Measurements from ENCODE around the gene DFFB. TPM values are rescaled to one million over a fixed set of nuclear protein-coding genes. Genes with fewer than 3 reads are reported as not detected.

The DFFB gene
- total and polyA plus RNA-seq, 2 donors (not counting 1 experiment from before 2014, with no cell fraction given): 6.4 to 7.6 TPM

DNA sequence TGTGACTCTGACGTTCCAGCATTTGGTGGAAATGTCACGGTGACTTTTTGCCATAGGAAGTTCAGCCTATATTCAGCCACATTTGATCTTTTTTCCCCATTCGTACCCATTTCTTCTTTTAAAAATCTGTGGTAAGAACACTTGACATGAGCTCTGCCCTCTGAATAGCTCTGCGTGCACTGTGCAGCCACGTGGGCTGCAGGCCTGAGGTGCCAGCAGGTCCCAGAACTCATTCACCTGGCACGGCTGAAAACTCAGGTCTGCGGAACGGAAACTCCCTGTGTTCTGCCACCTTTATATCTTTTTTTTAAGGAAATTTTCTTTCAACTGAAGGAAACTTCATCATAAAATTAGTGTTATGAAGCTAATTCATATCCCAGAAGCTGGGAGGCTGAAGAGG is 28.9 kb upstream of the DFFB start:
- TF ChIP-seq, protein P1, sequence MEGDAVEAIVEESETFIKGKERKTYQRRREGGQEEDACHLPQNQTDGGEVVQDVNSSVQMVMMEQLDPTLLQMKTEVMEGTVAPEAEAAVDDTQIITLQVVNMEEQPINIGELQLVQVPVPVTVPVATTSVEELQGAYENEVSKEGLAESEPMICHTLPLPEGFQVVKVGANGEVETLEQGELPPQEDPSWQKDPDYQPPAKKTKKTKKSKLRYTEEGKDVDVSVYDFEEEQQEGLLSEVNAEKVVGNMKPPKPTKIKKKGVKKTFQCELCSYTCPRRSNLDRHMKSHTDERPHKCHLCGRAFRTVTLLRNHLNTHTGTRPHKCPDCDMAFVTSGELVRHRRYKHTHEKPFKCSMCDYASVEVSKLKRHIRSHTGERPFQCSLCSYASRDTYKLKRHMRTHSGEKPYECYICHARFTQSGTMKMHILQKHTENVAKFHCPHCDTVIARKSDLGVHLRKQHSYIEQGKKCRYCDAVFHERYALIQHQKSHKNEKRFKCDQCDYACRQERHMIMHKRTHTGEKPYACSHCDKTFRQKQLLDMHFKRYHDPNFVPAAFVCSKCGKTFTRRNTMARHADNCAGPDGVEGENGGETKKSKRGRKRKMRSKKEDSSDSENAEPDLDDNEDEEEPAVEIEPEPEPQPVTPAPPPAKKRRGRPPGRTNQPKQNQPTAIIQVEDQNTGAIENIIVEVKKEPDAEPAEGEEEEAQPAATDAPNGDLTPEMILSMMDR (conservative IDR thresholded peaks at IDR 0.05 in 1 of 2, IDR thresholded peaks at IDR 0.05 in 1 of 2; ENCODE audit: low read depth in 1 of 2, low read length in 2 of 2): no peak
- no peak for TF ChIP-seq EZH2 (IDR thresholded peaks at IDR 0.05; ENCODE audit: low read length, missing control alignments)
- Histone ChIP-seq H3K9me3 (ENCODE audit: control insufficient read depth, insufficient read depth, low read depth, low read length) (no peaks in the 10 kb centered on the region), H3K27me3 (ENCODE audit: control insufficient read depth, insufficient read depth, low read length) (no peaks in the 10 kb centered on the region), H3K4me2 (ENCODE audit: extremely low read depth, insufficient read depth, low read length) (no peak overlapping the region), H3K9ac (ENCODE audit: insufficient read depth, low read length) (no peak overlapping the region), H3K4me1 (ENCODE audit: control insufficient read depth, extremely low read depth, insufficient read depth, low read length) (no peaks in the 10 kb centered on the region), H3K4me3 (replicated peaks in 1 of 4; ENCODE audit: control extremely low read depth in 1 of 4, insufficient read depth in 1 of 4, low read depth in 3 of 4, low read length in 4 of 4) (no peak overlapping the region), H3K36me3 (ENCODE audit: control insufficient read depth, insufficient read depth, low read length) (peaks cover 14% of the 10 kb centered on the region), H3K27ac (ENCODE audit: insufficient read depth, low read length) (no peak overlapping the region), H4K20me1 (ENCODE audit: control insufficient read depth, extremely low read depth, insufficient read depth, low read length) (no peaks in the 10 kb centered on the region), H2AFZ (ENCODE audit: low read length) (no peak overlapping the region), H3K79me2 (ENCODE audit: control insufficient read depth, insufficient read depth, low read length) (no peaks in the 10 kb centered on the region)
- DNase-seq (ENCODE audit: low read depth in 2 of 2): no peak

- H3K79me2 ChIP-seq (ENCODE audit: control insufficient read depth, insufficient read depth, low read length): no peaks in the 10 kb centered on the region
- H4K20me1 ChIP-seq (ENCODE audit: control insufficient read depth, extremely low read depth, insufficient read depth, low read length): no peaks in the 10 kb centered on the region
- H3K27ac ChIP-seq (ENCODE audit: insufficient read depth, low read length): no peak overlapping the region
- H3K4me2 ChIP-seq (ENCODE audit: extremely low read depth, insufficient read depth, low read length): no peak overlapping the region
- H3K9ac ChIP-seq (ENCODE audit: insufficient read depth, low read length): no peak overlapping the region
- H3K4me1 ChIP-seq (ENCODE audit: control insufficient read depth, extremely low read depth, insufficient read depth, low read length): no peaks in the 10 kb centered on the region
- H3K36me3 ChIP-seq (ENCODE audit: control insufficient read depth, insufficient read depth, low read length): peaks cover 12% of the 10 kb centered on the region
- no peak overlapping the region for H3K4me3 ChIP-seq (replicated peaks in 1 of 4; ENCODE audit: control extremely low read depth in 1 of 4, insufficient read depth in 1 of 4, low read depth in 3 of 4, low read length in 4 of 4)
- H2AFZ ChIP-seq (ENCODE audit: low read length): no peak overlapping the region
- no peaks in the 10 kb centered on the region for H3K27me3 ChIP-seq (ENCODE audit: control insufficient read depth, insufficient read depth, low read length)
- no peak for DNase-seq (ENCODE audit: low read depth in 2 of 2)
- H3K9me3 ChIP-seq (ENCODE audit: control insufficient read depth, insufficient read depth, low read depth, low read length): no peaks in the 10 kb centered on the region
- TF ChIP-seq, protein P1 (conservative IDR thresholded peaks at IDR 0.05 in 1 of 2, IDR thresholded peaks at IDR 0.05 in 1 of 2; ENCODE audit: low read depth in 1 of 2, low read length in 2 of 2): no peak
- TF ChIP-seq EZH2 (IDR thresholded peaks at IDR 0.05; ENCODE audit: low read length, missing control alignments): no peak
Observed at GRCh38 chr1:3831689-3832088, 25.6 kb upstream of the DFFB start.

DNA sequence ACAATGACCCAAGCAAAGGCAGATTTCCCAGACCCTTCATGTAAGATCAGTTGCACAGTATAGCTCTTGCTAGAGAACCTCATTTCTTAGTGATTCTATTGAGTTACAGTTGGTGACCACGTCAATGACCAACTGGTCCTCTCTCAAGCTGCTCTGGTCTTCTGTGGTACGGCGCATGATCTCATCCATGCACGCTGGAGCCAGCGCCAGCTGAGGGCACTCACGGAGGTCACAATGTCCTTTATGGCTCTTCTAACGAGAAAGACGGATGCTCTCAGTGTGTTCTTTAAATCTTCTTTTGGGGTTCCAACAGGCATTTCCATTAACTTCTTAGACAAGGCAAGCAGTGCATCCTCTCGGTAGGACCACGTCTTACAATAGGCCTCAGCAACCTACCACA is 22.6 kb upstream of the DFFB start:
- DNase-seq (ENCODE audit: low read depth in 2 of 2): no peak
- TF ChIP-seq, protein P1 (conservative IDR thresholded peaks at IDR 0.05 in 1 of 2, IDR thresholded peaks at IDR 0.05 in 1 of 2; ENCODE audit: low read depth in 1 of 2, low read length in 2 of 2): no peak
- TF ChIP-seq EZH2 (IDR thresholded peaks at IDR 0.05; ENCODE audit: low read length, missing control alignments): no peak
- H2AFZ ChIP-seq (ENCODE audit: low read length): no peak overlapping the region
- H3K9me3 ChIP-seq (ENCODE audit: control insufficient read depth, insufficient read depth, low read depth, low read length): no peaks in the 10 kb centered on the region
- no peaks in the 10 kb centered on the region for H3K27me3 ChIP-seq (ENCODE audit: control insufficient read depth, insufficient read depth, low read length)
- H3K36me3 ChIP-seq (ENCODE audit: control insufficient read depth, insufficient read depth, low read length): peaks cover 15% of the 10 kb centered on the region
- no peak overlapping the region for H3K9ac ChIP-seq (ENCODE audit: insufficient read depth, low read length)
- H4K20me1 ChIP-seq (ENCODE audit: control insufficient read depth, extremely low read depth, insufficient read depth, low read length): no peaks in the 10 kb centered on the region
- no peaks in the 10 kb centered on the region for H3K4me1 ChIP-seq (ENCODE audit: control insufficient read depth, extremely low read depth, insufficient read depth, low read length)
- H3K79me2 ChIP-seq (ENCODE audit: control insufficient read depth, insufficient read depth, low read length): no peaks in the 10 kb centered on the region
- no peak overlapping the region for H3K27ac ChIP-seq (ENCODE audit: insufficient read depth, low read length)
- no peak overlapping the region for H3K4me2 ChIP-seq (ENCODE audit: extremely low read depth, insufficient read depth, low read length)
- H3K4me3 ChIP-seq (replicated peaks in 1 of 4; ENCODE audit: control extremely low read depth in 1 of 4, insufficient read depth in 1 of 4, low read depth in 3 of 4, low read length in 4 of 4): no peak overlapping the region

All from fibroblast of lung (primary cell).